ENCODE measurements around the gene PRG2.
"Not testable (repeated sequence)": the region's sequence is repeated elsewhere in the genome, so short reads cannot be mapped to it uniquely, and the experiment has no call there.

Gene PRG2

GRCh38 chr11:57347336-57347735 is 43.1 kb downstream of the PRG2 start:
- DNase-seq (ENCODE audit: low read depth in 2 of 2), result no peak

DNA sequence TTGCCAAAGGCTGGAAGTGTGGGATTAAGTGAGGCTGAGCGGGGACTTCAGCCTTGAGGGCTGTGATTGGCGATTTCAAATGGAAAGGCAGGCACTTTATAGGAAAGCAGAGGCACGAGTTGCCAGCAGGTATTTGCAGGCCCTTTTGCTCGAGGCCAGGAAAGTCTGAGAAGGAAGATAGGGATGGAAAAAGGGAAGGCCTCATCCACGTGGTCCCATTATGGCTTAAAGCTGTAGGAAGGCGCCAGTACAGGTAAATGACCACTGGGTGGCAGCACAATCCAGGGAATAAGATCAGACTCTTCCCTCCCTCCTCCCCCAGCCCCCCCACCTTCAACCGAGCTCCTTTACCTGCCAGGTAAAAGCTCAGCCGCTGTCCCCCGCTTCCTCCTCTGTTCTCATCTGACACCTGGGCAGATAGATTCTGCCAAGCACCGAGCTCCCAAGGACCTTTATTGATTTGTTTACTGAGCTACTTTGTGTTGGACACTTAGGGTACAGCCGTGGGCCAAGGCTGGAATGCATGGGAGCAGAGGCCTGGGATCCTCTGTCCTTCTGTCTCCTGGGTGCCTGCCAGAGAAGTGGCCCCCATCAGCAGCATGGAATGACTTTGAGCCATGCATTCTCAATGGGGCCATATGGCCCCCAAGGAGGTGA is 44.8 kb downstream of the PRG2 start:
- DNase-seq (ENCODE audit: low read depth in 2 of 2), result peak; percentile 47 to 51

- no peak for DNase-seq (ENCODE audit: low read depth in 2 of 2)
Observed at GRCh38 chr11:57344826-57345225, 45.6 kb downstream of the PRG2 start.

DNA sequence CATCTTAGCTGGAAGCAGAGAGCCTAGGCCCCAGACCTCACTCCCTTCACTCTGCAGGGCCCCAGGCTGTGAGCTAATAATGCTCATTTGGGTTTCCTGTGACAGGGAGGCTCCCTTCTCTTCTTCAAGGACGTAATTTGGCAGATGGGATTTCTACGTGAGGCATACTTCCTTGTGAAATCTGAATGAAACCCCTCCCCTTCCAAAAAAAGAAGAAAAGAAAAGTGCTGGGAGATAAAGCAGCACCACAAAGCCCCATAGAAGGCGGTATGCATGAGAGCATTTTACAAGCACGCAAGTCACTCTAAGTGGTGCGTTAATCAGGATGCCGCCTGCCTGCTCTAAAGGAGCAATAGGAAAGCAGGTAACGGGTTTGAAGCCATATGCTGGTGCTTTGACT is 46.6 kb downstream of the PRG2 start:
- DNase-seq (ENCODE audit: low read depth in 2 of 2), result no peak

GRCh38 chr11:57342702-57343101 is 47.7 kb downstream of the PRG2 start:
- DNase-seq (ENCODE audit: low read depth in 2 of 2), result no peak

- no peak for DNase-seq (ENCODE audit: low read depth in 2 of 2)
Observed at GRCh38 chr11:57341250-57341808, 49.1 kb downstream of the PRG2 start.

DNA sequence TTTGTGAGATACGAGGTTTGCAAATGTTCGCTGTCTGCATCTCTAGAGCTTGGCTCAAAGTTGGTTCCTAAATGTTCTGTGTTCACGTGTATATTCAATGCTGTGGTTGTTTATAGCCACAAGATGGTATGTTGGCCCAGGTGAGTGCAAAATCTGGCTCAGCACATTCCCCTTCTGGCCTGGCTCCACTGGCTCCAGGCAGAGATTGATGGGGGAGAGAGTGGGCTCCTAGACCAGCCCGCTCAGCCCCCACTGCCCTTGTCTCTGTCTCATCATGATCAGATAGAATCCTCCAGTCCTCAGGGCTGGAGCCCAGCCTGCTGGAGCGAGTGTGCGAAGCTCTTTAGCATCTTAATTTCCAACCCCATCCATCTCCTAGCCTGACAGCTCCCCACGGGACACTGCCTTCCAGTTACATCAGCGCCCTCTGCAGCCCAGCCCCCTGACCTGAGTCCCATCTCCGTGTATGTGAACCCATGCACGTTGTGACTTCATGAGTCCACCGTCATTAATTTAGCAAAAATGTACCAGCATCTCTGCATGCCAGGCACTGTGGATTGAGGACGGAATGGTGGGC is 50.3 kb downstream of the PRG2 start:
- DNase-seq (ENCODE audit: low read depth in 2 of 2), result no peak

- DNase-seq (ENCODE audit: low read depth in 2 of 2), result no peak
Observed at GRCh38 chr11:57339328-57339727, 51.1 kb downstream of the PRG2 start.

DNA sequence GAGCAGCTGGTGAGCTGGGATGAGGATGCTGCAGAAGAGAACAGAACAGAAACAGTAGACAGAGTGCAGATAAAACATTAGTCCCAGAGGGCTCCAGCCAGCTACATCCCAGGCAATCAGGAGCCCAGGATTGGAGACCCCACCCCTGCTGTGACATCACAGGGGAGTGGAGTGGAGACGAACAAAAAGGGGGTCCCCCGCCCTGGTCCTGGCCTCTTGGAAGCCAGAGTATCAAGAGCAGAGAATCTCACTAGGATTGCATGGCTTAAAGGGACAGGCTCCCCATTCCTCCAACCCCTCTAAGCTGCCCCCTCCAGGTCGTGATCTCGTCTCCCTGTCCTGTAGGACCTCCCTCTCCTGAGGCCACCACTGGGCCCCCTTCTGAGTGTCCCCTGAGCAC is 52.3 kb downstream of the PRG2 start, which contains the start of gene P2RX3:
Gene P2RX3 (plus strand): TSS at position 211 of the 400 bp plus-strand sequence. CDS start 199 bp downstream, outside the sequence.
- DNase-seq (ENCODE audit: low read depth in 2 of 2), result no peak

GRCh38 chr11:57336856-57337255 is 53.6 kb downstream of the PRG2 start:
- DNase-seq (ENCODE audit: low read depth in 2 of 2), result not testable (repeated sequence)

All from activated CD8-positive, alpha-beta memory T cell treated with anti-CD3 and anti-CD28 coated beads for 4 hours (primary cell).